MM.1S (cell line): ENCODE data around the gene NABP2.

Experiments used
- DNase-seq: peaks from one replicate; pipeline ENCODE4 v3.0.0-alpha.2; 2015
- H2AFZ ChIP-seq: fragments of 300-600 bp; sonication (generic); 2 replicates; pipeline ENCODE4 v1.6.0; 2016; ENCODE audit warnings: antibody characterized with exemption, low read length
- H3F3A ChIP-seq: fragments of 300-600 bp; sonication (generic); 2 replicates; pipeline ENCODE4 v1.6.1; 2016; ENCODE audit warnings: mild to moderate bottlenecking, antibody characterized with exemption, low read length, moderate library complexity, mixed read lengths; ENCODE audit not compliant: insufficient read depth
- H3K27ac ChIP-seq: fragments of 300-600 bp; sonication (generic); 2 replicates; pipeline ENCODE4 v1.5.1; 2016; ENCODE audit warnings: mild to moderate bottlenecking, low read length
- H3K27me3 ChIP-seq: fragments of 300-600 bp; sonication (generic); replicated peaks from 2 replicates; pipeline ENCODE4 v1.6.0; 2016; ENCODE audit warnings: low read length; ENCODE audit not compliant: insufficient read depth
- H3K36me3 ChIP-seq: fragments of 300-600 bp; sonication (generic); replicated peaks from 2 replicates; pipeline ENCODE4 v1.6.1; 2016; ENCODE audit warnings: mild to moderate bottlenecking, low read length, mixed read lengths; ENCODE audit not compliant: insufficient read depth
- H3K4me1 ChIP-seq: fragments of 300-600 bp; sonication (generic); 2 replicates; pipeline ENCODE4 v1.6.1; 2016; ENCODE audit warnings: low read length, mixed read lengths
- H3K4me2 ChIP-seq: fragments of 300-600 bp; sonication (generic); 2 replicates; pipeline ENCODE4 v1.6.0; 2016; ENCODE audit warnings: low read depth, low read length
- H3K4me3 ChIP-seq: fragments of 300-600 bp; sonication (generic); 2 replicates; pipeline ENCODE4 v1.5.1; 2016; ENCODE audit warnings: low read length, mixed read lengths
- H3K79me2 ChIP-seq: fragments of 300-600 bp; sonication (generic); 2 replicates; pipeline ENCODE4 v1.6.1; 2016; ENCODE audit warnings: mixed run types, low read length, mixed read lengths
- H3K9ac ChIP-seq: fragments of 300-600 bp; sonication (generic); 2 replicates; pipeline ENCODE4 v1.6.1; 2016; ENCODE audit warnings: low read length, mixed read lengths
- H3K9me2 ChIP-seq: fragments of 300-600 bp; sonication (generic); replicated peaks from 2 replicates; pipeline ENCODE4 v1.6.1; 2016; ENCODE audit warnings: mild to moderate bottlenecking, low read length, mixed read lengths; ENCODE audit not compliant: insufficient read depth
- H3K9me3 ChIP-seq: fragments of 300-600 bp; sonication (generic); replicated peaks from 2 replicates; pipeline ENCODE4 v1.6.1; 2016; ENCODE audit warnings: mild to moderate bottlenecking, low read length, mixed read lengths; ENCODE audit not compliant: insufficient read depth
- H4K20me1 ChIP-seq: fragments of 300-600 bp; sonication (generic); 2 replicates; pipeline ENCODE4 v1.6.1; 2016; ENCODE audit warnings: mild to moderate bottlenecking, low read length, moderate library complexity, mixed read lengths; ENCODE audit not compliant: insufficient read depth
- EZH2 ChIP-seq: fragments of 300-600 bp; sonication (generic); optimal IDR thresholded peaks from 2 replicates; pipeline ENCODE3; 2017; ENCODE audit warnings: low read depth, mild to moderate bottlenecking, antibody characterized with exemption, low read length, mixed read lengths
- EZH2phosphoT487 ChIP-seq: fragments of 300-600 bp; sonication (generic); IDR thresholded peaks from 2 replicates; pipeline ENCODE4 v1.6.1; 2018; ENCODE audit warnings: antibody characterized with exemption, low read length
- TF ChIP-seq, protein P1 (sequence below): fragments of 300-600 bp; sonication (generic); IDR thresholded peaks from 2 replicates; pipeline ENCODE4 v1.5.1; 2016; ENCODE audit warnings: antibody characterized with exemption, low read length, mixed read lengths

The NABP2 gene

DNA sequence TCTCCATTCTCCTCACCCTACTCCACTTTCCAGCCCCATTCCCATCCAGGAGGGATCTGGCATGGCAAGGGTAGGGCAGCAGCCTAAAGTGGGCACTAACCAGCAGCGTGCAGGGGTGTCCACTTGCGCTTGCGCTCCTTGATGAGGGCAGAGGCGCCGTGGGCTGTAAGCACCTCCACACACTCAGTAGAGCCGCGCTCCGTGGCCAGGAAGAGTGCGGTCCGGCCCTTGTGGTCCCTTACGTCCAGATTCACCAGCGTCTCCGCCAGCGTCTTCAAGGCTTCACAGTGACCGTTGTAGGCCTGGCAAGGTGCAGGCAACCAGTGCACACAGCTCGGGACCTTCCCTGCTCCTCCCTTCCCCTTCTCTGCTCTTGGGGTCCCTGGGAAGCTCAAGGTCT is 23.8 kb downstream of the NABP2 start:
- Histone ChIP-seq H3K9me3 (no peaks in the 10 kb centered on the region), H3F3A (no peaks in the 10 kb centered on the region), H3K27me3 (no peaks in the 10 kb centered on the region), H2AFZ (no peak overlapping the region), H3K36me3 (peaks cover 6% of the 10 kb centered on the region; the same call in 1 of the 2 replicates), H3K9me2 (no peaks in the 10 kb centered on the region), H3K4me2 (no peak overlapping the region), H3K4me3 (no peak overlapping the region), H4K20me1 (no peaks in the 10 kb centered on the region), H3K9ac (no peak overlapping the region), H3K4me1 (no peaks in the 10 kb centered on the region), H3K79me2 (no peaks in the 10 kb centered on the region), H3K27ac (no peak overlapping the region)
- no peak for DNase-seq
- no peak for TF ChIP-seq EZH2phosphoT487
- TF ChIP-seq, protein P1, sequence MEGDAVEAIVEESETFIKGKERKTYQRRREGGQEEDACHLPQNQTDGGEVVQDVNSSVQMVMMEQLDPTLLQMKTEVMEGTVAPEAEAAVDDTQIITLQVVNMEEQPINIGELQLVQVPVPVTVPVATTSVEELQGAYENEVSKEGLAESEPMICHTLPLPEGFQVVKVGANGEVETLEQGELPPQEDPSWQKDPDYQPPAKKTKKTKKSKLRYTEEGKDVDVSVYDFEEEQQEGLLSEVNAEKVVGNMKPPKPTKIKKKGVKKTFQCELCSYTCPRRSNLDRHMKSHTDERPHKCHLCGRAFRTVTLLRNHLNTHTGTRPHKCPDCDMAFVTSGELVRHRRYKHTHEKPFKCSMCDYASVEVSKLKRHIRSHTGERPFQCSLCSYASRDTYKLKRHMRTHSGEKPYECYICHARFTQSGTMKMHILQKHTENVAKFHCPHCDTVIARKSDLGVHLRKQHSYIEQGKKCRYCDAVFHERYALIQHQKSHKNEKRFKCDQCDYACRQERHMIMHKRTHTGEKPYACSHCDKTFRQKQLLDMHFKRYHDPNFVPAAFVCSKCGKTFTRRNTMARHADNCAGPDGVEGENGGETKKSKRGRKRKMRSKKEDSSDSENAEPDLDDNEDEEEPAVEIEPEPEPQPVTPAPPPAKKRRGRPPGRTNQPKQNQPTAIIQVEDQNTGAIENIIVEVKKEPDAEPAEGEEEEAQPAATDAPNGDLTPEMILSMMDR: no peak
- no peak for TF ChIP-seq EZH2

DNA sequence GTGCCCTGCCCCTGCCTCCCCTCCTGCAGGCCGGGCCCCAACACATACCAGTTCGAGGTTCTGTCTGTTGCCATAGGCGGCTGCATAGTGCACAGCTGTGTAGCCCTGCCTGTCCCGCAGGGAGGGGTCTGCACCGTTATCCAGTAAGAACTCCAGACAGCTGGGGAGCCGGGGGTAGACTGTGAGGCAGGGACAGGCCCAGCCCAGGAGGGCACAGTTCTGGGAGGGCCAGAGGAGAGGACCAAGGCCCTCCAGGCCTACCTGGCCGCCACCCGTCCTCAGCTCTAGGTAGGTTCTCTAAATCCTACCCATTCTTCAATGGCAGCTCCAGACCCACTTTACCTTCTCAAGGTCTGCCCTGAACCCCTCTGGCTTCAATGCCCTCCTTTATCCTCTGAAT is 24.6 kb downstream of the NABP2 start:
- H3F3A ChIP-seq: no peaks in the 10 kb centered on the region
- DNase-seq: no peak
- no peak overlapping the region for H3K4me3 ChIP-seq
- H3K36me3 ChIP-seq: peaks cover 6% of the 10 kb centered on the region
- no peaks in the 10 kb centered on the region for H3K9me3 ChIP-seq
- no peaks in the 10 kb centered on the region for H3K27me3 ChIP-seq
- no peak overlapping the region for H3K9ac ChIP-seq
- no peak overlapping the region for H3K4me2 ChIP-seq
- no peaks in the 10 kb centered on the region for H3K4me1 ChIP-seq
- no peaks in the 10 kb centered on the region for H4K20me1 ChIP-seq
- H3K79me2 ChIP-seq: no peaks in the 10 kb centered on the region
- no peaks in the 10 kb centered on the region for H3K9me2 ChIP-seq
- H2AFZ ChIP-seq: no peak overlapping the region
- no peak for TF ChIP-seq EZH2
- TF ChIP-seq, protein P1: no peak
- TF ChIP-seq EZH2phosphoT487: no peak
- H3K27ac ChIP-seq: no peak overlapping the region

DNA sequence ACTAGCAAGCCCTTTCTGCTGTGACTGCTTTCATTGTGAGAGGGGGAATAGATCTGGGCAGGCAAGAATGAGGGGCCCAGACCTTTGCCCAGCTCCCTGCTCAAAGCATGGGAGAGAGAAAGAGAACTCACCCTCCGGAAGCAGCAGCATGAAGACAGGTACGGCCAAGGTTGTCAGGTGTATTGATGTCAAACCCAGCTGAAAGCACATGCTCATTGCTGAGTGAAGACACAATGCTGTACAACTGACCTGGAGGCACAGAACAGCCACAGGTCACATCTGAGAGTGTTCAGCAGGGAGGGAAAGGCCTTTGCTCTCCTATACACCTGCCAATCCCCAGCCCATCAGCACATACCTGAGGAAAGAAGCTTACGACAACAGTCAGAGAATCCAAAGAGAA is 28.5 kb downstream of the NABP2 start:
- H4K20me1 ChIP-seq: no peaks in the 10 kb centered on the region
- no peaks in the 10 kb centered on the region for H3K9me3 ChIP-seq
- H3K79me2 ChIP-seq: peaks cover 28% of the 10 kb centered on the region
- no peaks in the 10 kb centered on the region for H3F3A ChIP-seq
- 0 out of 2 replicates have a peak, but pooled peaks cover 4% of the 10 kb centered on the region for H3K4me1 ChIP-seq
- H3K9ac ChIP-seq: no peak overlapping the region
- peaks cover 6% of the 10 kb centered on the region for H3K36me3 ChIP-seq
- H2AFZ ChIP-seq: no peak overlapping the region
- no peak overlapping the region for H3K27ac ChIP-seq
- H3K4me3 ChIP-seq: no peak overlapping the region
- H3K27me3 ChIP-seq: no peaks in the 10 kb centered on the region
- H3K4me2 ChIP-seq: no peak overlapping the region
- DNase-seq: no peak
- TF ChIP-seq, protein P1: no peak
- no peak for TF ChIP-seq EZH2
- TF ChIP-seq EZH2phosphoT487: no peak
- no peaks in the 10 kb centered on the region for H3K9me2 ChIP-seq
